NCI-H187 (cell line): ENCODE measurements around the gene FOXD2.

Source experiments
- DNase-seq, 2 experiments: peaks; one replicate each; lab custom pipeline; 2025; lab: John Stamatoyannopoulos, UW

Gene FOXD2

DNA sequence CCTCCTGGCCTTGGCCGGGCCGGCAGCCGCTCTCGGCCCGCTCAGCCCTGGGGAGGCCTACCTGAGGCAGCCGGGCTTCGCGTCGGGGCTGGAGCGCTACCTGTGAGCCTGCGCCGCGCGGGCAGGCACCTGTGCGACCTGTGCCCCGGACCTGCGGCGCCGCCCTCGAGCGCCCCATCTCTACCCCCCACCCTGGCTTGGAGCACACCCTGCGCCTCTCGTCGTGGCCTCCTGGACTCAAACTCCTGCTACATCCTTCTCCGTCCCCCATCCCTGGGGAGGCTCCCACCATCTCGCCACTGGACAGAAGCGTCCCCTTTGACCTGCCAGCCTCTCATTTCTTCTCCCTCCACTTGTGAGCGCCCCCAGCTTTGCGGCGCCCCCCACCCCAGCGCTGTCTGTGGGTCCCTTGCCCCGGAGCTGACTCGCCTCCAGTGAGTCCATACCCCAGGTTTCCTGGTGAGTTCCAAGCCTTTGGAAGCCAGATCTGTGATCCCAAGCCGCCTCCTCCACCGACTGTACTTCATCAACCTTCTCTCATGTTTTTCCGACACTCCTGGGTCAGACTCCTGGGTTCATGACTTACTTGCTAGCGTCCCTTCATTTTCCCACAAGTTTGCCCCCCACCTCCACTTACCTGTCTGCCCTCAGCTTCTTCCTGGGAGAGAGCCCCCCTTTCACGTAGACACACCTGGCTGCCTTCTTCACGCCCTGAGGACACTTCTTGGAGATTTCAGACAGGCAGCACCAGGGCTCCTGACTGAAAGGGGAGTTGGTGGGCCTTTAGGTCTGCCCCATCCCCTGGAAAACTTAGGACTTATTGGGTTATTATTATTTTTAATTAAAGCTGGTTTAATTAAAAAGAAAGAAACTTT lies 20.4 kb upstream of the FOXD2 start:
- DNase-seq: no peak

DNA sequence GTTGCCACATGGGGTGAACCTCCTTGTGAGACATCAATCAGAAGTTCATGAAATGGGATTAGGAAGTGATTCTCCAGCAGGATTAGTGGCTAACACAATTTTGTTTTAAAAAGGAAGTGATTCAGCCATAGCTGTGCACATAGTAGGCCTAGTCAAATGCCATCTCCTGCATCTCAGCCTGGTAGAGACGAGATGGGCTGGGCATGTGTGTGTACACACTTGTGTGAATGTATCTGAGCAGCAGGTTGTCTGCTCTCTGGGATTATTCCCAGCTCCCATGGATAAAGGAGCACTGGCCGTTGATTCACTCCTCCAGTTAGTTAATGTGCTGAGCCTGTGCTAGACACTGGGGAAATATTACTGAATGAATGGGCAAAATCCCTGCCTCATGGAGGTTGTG lies 19.7 kb upstream of the FOXD2 start:
- DNase-seq: no peak

DNA sequence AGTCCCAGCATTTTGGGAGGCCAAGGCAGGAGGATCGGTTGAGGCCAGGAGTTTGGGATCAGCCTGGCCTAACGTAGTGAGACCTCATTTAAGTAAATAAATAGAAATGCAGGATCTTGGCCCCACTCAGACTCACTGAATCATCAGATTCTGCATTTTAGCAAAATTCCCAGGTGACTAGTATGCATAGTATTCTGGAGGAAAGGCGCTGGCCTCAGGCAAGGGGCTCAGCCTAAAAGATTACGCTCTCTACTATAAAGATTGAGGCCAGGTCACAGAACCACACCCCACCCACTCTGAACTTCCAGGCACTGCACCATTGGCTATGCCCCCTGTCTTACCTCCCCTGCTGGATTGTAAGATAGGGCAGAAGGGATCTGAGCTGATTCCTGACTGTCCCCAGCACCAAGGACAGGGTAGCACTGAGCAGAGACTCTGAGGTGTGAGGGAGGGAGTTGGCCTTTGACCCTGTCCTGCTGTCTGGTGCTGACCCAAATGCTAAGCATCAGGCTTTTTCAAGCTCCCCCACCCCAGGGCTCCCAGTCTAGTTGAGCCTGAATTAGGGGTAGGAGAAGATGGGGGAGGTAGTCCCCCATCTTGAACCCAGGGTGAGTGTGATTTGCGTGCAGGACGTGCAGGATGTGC lies 19.0 kb upstream of the FOXD2 start:
- DNase-seq: no peak

DNA sequence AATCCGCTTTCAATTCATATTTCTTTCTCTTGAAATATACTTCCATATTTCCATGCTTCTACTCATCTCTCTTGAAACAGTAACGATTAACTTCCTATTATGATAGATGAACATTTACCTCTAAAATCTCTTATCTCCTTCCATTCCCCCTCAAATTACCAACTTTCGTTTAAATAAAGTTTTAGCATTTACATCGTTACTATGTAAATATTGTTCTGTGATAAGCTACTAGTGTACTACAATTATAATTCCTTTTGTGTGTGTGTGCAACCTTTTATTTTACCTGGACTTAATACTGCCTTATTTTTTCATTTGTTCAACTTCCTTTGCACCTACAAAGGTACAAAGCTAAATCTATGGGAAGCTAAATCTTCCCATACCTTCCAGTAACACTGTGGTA lies 17.3 kb upstream of the FOXD2 start:
- DNase-seq: no peak

DNA sequence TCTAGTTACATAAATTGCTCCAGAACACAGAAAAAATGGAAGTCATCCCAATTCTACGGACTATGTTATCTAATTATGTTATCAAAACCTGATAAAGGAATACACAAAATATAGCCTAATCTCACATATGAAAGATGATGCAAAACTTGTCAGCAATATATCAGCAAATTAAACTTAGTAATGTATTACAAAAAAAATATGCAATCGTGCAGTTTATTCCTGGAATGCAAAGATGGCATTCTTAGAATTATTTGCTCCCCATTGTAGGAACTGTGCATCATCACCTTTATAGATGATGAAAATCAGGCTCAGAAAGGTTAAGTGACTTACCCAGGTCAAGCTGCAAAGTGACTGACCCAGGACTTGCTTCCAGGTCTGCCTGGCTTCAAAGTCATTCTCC lies 14.0 kb upstream of the FOXD2 start:
- DNase-seq: no peak

DNA sequence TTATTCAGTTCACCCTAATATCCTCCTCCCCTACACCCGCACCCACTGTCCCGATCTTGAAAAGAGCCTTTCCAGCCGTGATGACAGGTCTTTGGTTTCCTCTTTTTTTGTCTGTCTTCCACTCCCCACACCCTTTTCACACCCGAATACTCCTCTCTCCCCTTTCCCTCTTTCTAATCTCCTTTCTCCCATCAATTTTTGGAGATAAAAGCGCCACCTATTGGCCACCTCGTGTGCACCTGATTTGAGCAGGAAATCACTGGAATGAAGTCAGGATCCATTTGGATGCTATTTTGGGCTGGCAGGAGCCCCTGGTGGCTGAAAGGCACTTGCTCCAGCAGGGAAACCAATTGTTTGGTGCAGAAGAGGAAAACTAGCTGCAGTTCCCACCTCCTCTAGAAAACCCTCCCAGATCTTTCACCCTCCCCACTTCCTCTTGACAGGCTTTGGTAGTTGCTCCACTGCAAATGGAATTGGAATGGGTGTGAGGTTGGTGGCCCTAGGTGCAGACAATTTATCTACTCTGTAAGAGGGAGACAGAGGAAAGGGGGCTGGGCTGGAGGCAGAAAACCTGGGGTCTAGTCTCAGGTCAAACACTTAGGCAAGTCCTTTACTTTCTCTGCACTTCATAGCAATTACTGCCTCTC lies 13.4 kb upstream of the FOXD2 start:
- peak in 1 of 2 experiments; percentile 7 for DNase-seq

DNA sequence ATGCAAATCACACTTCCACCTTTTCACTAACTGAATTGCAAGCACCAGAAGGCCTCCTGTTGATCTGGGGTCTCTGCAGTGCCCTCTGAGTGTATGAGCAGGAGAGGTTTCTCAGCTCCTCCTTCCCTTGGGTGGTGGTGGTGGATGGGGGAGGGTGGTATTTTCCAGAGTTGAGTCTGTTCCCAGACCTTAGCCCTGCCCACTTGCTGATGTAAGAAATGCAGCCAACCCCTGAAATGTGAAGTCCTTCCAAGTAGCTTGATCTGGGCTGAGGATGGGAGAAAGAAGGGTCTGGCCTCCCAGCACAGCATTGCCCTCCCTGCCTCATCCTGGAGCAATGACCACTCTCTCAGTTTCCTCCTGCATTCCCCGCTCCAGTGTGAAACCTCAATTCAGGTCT lies 6.3 kb upstream of the FOXD2 start:
- DNase-seq: no peak

DNA sequence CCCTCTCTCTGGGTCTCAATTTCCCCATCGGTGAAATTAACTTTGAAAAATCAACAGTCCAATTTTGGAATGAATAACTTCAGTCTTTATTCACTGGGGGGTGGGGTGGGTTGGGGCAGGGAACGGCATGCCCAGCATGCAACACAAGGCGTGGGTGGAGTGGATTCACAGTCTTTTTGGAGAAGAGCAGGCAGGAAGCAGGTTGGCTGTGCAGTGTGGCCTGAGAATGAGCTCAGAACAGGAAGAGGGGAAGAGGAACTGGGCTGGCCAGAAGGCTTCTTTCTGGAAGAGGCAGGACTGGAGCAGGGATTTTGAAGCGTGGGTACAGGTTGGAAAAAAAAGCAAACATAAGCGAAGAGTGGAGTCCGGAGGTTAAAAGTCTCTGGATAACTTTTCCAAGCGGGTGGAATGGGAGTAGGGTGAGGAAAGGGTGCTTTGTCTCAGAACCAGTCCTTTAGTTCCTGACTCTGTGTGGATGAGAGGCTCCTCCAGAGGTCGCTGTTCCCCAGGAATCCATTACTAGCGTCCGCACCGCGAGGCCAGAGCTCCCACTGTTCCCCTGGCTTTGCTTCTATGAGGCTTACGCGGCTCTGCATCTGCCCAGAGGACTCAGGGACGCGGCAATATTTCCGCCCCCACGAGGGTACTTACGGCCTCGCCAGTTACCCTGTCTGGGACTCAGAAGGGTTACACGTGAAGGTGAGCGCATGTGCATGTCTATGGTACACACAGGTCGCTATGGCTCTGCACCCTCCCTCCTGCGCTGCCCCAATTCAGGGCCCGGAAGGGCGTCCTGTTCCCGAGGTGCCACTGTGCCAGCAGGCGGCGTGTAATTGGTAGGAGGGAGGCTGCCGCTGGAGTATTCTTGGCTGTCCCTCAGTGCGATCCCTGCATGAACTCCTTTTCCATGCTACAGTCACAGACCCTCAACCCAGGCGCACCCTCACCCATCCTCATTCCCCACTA lies 5.5 kb upstream of the FOXD2 start:
- no peak for DNase-seq

DNA sequence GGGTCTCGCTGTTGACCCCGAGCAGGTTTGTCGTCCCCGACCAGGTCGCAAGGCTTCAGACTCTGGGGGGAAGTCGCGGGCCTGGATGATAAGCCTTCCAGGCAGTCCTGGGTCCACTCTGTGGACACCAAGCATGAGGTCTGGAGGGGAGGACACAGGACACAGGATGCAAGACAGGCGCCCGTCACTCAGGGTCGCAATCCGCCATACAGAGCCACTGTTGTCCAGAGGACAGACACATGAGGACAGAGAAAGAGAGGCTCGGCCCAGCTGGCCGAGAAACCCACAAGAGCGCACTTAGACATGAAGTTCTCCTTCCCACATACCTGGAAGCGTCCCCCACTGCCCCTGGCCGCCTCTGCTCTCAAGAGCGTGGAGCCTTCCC lies 4.8 kb upstream of the FOXD2 start:
- no peak for DNase-seq

DNA sequence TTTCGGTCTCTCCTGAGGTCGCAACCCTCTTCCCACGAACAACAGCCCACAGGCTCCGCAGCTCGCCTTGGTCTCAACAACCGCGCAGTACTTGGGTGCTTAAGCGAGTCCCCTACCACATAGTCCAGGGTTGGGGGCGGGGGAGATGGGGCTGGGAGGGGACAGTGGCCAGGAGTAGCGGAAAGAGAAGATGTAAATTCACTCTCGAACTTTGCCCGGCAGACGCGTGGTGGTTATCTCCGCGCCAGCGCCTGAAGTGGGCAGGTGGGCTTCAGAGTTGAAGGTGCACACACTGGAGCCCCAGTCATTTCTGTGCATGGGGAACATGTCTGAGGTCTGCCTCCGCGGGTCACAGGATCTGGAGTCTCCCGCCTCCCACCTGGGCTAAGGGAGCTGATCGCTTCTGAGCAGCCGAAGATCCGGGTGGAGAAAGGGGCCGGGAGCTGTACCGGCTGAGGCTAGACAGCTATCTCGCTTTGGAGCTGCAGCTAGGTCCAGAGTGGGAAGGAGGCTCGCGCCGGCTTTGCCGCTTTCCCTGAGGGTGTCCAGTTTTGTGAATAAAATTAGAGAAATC lies 4.3 kb upstream of the FOXD2 start:
- DNase-seq: no peak

DNA sequence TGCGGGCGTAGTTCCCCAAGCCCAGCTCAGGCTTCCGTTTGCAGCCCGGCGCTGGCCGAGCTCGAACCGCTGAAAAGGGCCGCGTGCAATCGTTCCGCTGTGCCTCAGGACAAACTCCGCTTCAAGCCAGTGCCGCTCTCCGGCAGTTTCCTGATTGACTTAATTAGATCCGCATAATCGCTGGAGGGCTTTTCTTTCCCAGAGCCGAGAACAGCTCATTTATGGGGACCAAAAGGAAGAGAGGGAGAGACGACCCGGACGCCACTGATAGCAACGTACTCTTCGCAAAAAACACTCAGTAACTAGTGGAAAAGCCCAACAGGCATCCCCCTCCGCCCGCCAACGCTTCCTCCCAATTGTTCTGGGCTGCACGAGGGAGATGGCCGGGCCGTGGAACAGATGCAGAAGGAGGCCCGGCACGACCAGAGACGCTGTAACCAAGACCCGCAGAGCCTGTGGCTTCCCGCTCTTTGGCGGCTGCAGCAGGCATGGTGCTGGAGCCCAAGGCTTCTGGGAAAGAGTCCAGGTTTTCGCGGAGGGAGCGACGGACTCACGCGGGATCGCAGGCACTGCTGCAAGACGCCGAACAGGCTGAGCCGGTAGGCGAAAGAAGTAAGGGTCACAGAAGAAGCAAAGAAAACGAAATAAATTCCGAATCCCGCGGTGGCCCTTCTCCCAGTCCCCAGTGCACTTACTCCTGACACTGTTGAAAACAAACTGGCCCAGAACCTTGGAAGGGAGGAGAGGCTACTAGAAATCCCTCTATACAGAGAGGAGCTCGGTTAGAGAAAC lies 3.6 kb upstream of the FOXD2 start:
- DNase-seq: no peak

DNA sequence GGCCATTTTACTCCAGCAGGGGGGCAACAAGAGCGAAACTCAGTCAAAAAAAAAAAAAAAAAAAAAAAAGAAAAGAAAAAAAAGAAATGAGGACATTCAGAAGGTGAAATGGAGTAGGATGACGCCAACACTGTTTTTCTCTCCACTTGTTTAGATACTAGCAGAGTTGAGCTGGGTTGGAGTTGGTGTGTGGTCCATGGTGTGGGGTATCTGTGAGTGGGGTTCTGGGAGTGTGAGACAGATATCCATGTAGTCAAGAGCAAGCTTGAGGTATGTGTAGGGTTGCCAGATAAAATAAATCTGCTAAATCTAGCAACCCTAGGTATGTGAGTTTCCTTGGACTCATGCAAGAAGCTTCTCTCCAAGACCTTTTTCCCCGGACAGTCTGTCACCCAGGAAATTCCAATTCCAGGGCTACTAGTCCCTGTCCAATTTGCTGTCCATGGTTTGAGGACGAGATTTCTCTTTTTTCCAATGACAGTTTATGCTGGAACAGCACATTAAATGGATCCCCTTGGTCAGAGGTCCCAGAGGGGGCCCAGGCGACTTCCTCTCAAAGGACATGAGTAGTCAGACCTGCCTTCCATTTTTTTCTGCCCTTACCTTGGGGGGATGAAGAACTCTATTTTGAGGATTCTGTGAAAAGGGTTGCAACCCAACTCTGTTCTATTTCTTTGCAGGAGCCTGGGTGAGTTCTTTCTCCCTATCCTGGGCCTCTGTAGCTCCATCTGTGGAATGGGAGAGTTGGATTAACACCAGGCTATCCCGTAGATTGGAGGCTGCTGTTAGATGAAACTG lies 2.1 kb upstream of the FOXD2 start:
- no peak for DNase-seq

DNA sequence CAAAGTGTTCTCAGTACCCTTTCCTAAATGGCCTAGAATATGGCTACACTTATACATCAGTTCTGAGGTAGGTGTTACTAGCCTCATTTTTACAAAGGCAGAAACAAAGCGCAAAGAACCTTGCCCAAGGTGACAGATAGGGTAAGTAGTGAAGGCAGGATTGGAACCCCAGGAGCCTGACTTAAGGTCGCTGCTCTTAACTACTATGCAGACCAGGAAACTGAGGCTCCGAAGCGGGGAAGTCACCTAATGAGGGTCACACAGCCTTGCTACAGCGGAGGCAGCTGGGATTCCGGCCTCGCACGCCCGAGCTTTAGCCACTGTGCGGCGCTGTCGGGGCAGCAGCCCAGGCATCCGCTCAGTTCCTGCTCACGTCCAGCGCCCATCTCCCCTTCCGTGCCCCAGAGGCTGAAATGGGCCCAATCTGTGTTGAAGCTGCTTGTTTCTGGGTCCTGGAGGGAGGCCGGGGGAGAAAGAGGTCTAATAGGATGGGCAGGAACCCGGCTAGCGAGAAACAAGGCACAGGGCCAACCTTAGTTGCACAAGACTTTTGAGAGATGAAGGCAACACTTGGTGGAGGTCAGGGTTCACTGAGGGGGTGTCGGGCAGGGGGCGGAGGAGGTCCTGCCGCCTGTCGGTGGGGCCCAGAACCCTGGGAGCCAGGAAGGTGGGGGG lies 1.4 kb upstream of the FOXD2 start:
- peak; percentile 24 to 63 for DNase-seq

DNA sequence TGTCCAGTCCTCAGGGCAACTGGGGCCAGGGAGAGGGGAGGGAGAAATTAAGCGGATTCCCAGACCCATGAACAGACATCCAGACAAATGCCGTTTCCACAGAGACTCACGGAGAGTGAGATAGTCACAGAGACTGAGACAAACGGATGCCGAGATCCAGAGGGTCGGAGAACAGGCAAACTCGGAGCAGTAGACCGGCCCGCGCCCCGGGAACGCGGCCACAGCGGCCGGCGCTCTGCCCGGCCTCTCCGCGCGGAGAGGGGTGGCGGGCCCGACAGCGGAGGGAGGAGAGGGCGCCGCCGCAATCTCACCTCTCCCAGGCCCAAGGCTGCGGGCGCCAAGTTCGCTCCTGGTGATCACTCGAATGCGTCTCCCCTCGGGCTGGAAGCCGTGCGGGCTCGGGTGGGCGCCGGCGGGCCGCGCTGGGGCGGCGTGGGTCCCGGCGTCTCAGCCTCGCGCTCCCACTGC lies 831 bp upstream of the FOXD2 start:
- peak in 1 of 2 experiments; percentile 55 for DNase-seq

DNA sequence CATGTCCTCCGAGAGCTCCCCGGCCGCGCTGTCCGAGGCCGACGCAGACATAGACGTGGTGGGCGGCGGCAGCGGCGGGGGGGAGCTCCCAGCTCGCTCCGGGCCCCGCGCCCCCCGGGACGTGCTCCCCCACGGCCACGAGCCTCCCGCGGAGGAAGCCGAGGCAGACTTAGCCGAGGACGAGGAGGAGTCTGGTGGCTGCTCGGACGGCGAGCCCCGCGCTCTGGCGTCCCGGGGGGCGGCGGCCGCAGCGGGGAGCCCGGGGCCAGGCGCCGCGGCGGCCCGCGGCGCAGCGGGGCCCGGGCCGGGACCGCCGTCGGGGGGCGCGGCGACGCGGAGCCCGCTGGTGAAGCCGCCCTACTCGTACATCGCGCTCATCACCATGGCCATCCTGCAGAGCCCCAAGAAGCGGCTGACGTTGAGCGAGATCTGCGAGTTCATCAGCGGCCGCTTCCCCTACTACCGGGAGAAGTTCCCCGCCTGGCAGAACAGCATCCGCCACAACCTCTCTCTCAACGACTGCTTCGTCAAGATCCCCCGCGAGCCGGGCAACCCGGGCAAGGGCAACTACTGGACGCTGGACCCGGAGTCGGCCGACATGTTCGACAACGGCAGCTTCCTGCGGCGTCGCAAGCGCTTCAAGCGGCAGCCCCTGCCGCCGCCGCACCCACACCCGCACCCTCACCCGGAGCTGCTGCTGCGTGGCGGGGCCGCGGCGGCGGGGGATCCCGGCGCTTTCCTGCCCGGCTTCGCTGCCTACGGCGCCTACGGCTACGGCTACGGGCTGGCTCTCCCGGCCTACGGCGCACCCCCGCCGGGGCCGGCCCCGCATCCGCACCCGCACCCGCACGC lies 547 bp downstream of the FOXD2 start:
- DNase-seq: no peak

DNA sequence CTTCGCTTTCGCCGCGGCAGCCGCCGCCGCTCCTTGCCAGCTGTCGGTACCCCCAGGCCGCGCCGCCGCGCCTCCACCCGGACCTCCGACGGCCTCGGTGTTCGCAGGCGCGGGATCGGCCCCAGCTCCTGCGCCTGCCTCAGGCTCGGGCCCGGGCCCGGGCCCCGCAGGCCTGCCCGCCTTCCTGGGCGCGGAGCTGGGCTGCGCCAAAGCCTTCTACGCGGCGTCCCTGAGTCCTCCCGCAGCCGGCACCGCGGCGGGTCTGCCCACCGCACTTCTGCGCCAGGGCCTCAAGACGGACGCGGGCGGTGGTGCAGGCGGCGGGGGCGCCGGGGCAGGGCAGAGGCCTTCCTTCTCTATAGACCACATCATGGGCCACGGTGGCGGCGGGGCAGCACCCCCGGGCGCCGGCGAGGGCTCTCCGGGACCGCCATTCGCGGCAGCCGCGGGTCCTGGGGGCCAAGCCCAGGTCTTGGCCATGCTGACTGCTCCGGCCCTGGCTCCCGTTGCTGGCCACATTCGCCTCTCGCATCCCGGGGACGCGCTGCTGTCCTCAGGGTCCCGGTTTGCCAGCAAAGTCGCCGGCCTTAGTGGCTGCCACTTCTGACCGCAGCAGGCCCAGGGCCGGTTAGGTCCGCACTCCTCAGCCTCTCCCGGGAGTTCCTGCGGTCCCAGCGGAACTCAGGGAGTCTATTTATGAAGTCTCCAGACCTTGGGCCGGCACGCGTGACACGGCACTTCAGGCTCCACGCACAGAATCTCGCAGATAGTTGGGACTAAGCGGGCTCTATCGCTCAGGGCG lies 1.4 kb downstream of the FOXD2 start:
- DNase-seq: no peak

DNA sequence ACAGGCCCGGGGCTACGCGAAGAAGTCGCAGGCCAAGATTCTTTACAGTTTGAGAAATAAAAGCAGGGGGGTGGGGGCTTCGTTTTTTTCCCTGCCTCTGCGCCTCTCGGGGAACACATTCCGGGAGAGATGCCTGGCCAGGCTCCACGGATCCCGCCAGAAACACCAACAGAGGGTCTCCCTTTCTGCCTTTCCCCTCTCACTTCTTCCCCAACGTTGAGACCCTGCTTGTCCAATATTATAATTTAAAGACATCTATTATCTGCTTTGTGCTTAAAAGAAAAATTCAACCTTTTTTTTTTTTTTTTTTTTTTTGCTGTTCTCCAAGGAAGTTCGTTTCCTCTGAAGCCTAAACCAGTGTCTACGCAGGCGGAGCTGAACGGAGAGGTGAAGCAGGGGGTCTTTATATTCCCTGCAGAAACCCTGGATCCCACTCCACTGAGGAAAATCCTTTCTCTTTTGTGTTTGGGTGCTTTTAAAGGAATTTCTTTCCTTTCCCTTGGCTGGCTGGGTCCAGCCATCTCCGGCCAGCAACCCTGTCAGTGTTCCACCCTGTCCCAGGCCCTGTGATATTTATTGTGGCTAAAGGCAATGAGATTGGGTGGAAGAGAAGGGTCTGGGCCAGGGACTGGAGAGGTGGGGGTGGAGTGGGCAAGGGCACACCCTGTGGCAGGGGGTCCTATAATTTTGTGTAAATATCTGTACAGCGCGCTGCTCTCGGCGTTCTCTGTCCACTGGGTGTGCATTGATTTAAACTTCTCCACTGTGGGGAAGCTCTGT lies 2.2 kb downstream of the FOXD2 start:
- DNase-seq: no peak
